ENCODE data around the gene ATMIN.

- TF ChIP-seq CTCF (IDR thresholded peaks at IDR 0.05; ENCODE audit: insufficient read depth, low read depth, low read length) = no peak
- TF ChIP-seq EZH2 (IDR thresholded peaks at IDR 0.05; ENCODE audit: insufficient read depth, low read length) = no peak
These were observed 38.1 kb downstream of the ATMIN start for GRCh38 chr16:81073560-81074330.
